Endothelial cell of umbilical vein (primary cell): Measurements from ENCODE around the gene MYO19. TPM values are rescaled to one million over a fixed set of nuclear protein-coding genes. Genes with fewer than 3 reads are reported as not detected.

Experiments
- BruUV-seq: library from RNA; stranded (reverse); fragments of 400-500 nt; replicated peaks from 2 replicates; lab custom pipeline; 2021; lab: Mats Ljungman, UMichigan
- CTCF ChIA-PET: fragments of 300-600, 350-600 bp; sonication (Branson Sonifier 250); formaldehyde crosslinking; loops from one replicate; lab custom pipeline; 2021; ENCODE audit warnings: antibody characterized with exemption, inconsistent platforms; lab: Charles Lee
- POLR2A ChIA-PET: fragments of 300-600, 350-600 bp; sonication (Branson Sonifier 250); formaldehyde crosslinking; loops from one replicate; lab custom pipeline; 2021; ENCODE audit warnings: antibody characterized with exemption, inconsistent platforms; lab: Charles Lee
- DNase-seq: peaks from one replicate; pipeline ENCODE4 v3.0.0-alpha.2; 2011; ENCODE audit warnings: low read depth, low spot score
- FAIRE-seq: peaks from 2 replicates; lab custom pipeline; 2011; peaks lifted over from hg19 to GRCh38; lab: Jason Lieb, UNC
- H2AFZ ChIP-seq: 2 replicates; pipeline ENCODE4 v1.6.0; 2012; ENCODE audit warnings: low read depth, low read length, control low read depth, inconsistent platforms
- H3K27ac ChIP-seq: 2 replicates; pipeline ENCODE4 v1.5.1; 2011; ENCODE audit warnings: low read depth, mild to moderate bottlenecking, control low read depth, low read length, moderate library complexity; ENCODE audit not compliant: insufficient read depth
- H3K27me3 ChIP-seq, 2 experiments: 2 replicates each; pipeline versions ENCODE4 v1.6.0 to v1.6.1; 2011; ENCODE audit warnings: low read length in 2 of 2, mixed read lengths in 1 of 2; ENCODE audit not compliant: control insufficient read depth in 2 of 2, insufficient read depth in 2 of 2
- H3K36me3 ChIP-seq, 2 experiments: 2 replicates in 1 of 2; 3 replicates in 1 of 2; pipeline ENCODE4 v1.5.1; 2011; ENCODE audit warnings: low read length in 2 of 2, mild to moderate bottlenecking in 1 of 2, moderate library complexity in 1 of 2; ENCODE audit not compliant: control insufficient read depth in 2 of 2, insufficient read depth in 2 of 2; ENCODE audit errors: extremely low read depth in 1 of 2
- H3K4me1 ChIP-seq: 3 replicates; pipeline ENCODE4 v1.5.1; 2011; ENCODE audit warnings: mild to moderate bottlenecking, low read length; ENCODE audit not compliant: control insufficient read depth, insufficient read depth; ENCODE audit errors: extremely low read depth
- H3K4me2 ChIP-seq: 2 replicates; pipeline ENCODE4 v1.6.1; 2011; ENCODE audit warnings: low read length, control low read depth, mixed read lengths; ENCODE audit not compliant: insufficient read depth
- H3K4me3 ChIP-seq, 3 experiments: fragments of 200-600 bp in 1 of 3; sonication (generic), shearing (Covaris generic) in 1 of 3; replicated peaks in 1 of 3; 2 replicates each; pipeline ENCODE4 v1.5.1; 2011 to 2016; ENCODE audit warnings: control low read depth in 3 of 3, low read length in 3 of 3, mild to moderate bottlenecking in 2 of 3, inconsistent platforms in 1 of 3, low read depth in 1 of 3, moderate library complexity in 1 of 3; ENCODE audit not compliant: insufficient read depth in 1 of 3
- H3K79me2 ChIP-seq: 2 replicates; pipeline ENCODE4 v1.6.0; 2012; ENCODE audit warnings: low read length, inconsistent platforms; ENCODE audit not compliant: control insufficient read depth, insufficient read depth
- H3K9ac ChIP-seq: replicated peaks from 2 replicates; pipeline ENCODE3; 2011; ENCODE audit warnings: low read length, control low read depth; ENCODE audit not compliant: insufficient read depth; ENCODE audit errors: extremely low read depth
- H3K9me1 ChIP-seq: replicated peaks from 3 replicates; pipeline ENCODE4 v1.6.0; 2011; ENCODE audit warnings: mild to moderate bottlenecking, low read length; ENCODE audit not compliant: control insufficient read depth, insufficient read depth; ENCODE audit errors: extremely low read depth
- H3K9me3 ChIP-seq: replicated peaks from 2 replicates; pipeline ENCODE4 v1.5.1; 2012; ENCODE audit warnings: low read length, inconsistent platforms; ENCODE audit not compliant: control insufficient read depth, insufficient read depth
- H4K20me1 ChIP-seq: replicated peaks from 2 replicates; pipeline ENCODE3; 2011; ENCODE audit warnings: mild to moderate bottlenecking, low read length; ENCODE audit not compliant: control insufficient read depth, insufficient read depth; ENCODE audit errors: extremely low read depth
- EZH2 ChIP-seq: IDR thresholded peaks from 2 replicates; pipeline ENCODE4 v1.6.1; 2012; ENCODE audit warnings: borderline replicate concordance, low read depth, mild to moderate bottlenecking, moderate library complexity, low read length, inconsistent platforms; ENCODE audit not compliant: severe bottlenecking
- FOS ChIP-seq: IDR thresholded peaks from 2 replicates; pipeline ENCODE4 v1.6.1; 2011; ENCODE audit warnings: mild to moderate bottlenecking, low read length, moderate library complexity, borderline replicate concordance; ENCODE audit not compliant: insufficient read depth
- GATA2 ChIP-seq: IDR thresholded peaks from 2 replicates; pipeline ENCODE4 v1.7.0; 2011; ENCODE audit warnings: low read depth, mild to moderate bottlenecking, moderate library complexity, mixed read lengths, low read length; ENCODE audit not compliant: insufficient read length, insufficient read depth
- JUN ChIP-seq: IDR thresholded peaks from 2 replicates; pipeline ENCODE4 v1.6.1; 2011; ENCODE audit warnings: borderline replicate concordance, low read depth; ENCODE audit not compliant: insufficient read length, insufficient read depth
- MYC ChIP-seq: IDR thresholded peaks from one replicate; pipeline ENCODE4 v1.6.1; 2011; ENCODE audit warnings: mild to moderate bottlenecking, low read depth, low read length
- POLR2A ChIP-seq: IDR thresholded peaks from 2 replicates; pipeline ENCODE4 v1.6.1; 2012; ENCODE audit warnings: low read depth, mild to moderate bottlenecking, control low read depth, low read length
- POLR2AphosphoS5 ChIP-seq: IDR thresholded peaks from 2 replicates; pipeline ENCODE4 v1.6.1; 2012; ENCODE audit warnings: low read depth, mild to moderate bottlenecking, control low read depth, low read length, moderate library complexity; ENCODE audit not compliant: insufficient read depth
- dilution Hi-C: fragments of 300-500 bp; cut with MboI; formaldehyde crosslinking; loops from one replicate; pipeline ENCODE4 v1.15.0; 2019; ENCODE audit warnings: low sequenced_read_pairs; ENCODE audit not compliant: extremely low pct_ligation_motif_present
- intact Hi-C: fragments of 100-400 bp; cut with micrococcal nuclease; formaldehyde crosslinking; loops from one replicate; pipeline ENCODE4 v1.10.0; 2022
- polyA plus RNA-seq, 4 experiments: library from polyadenylated mRNA; depleted of rRNA in 3 of 4; stranded (reverse) in 3 of 4; unstranded in 1 of 4; fragments of >200 nt; gene quantifications; 2 replicates each; pipeline versions ENCODE4 v1.2.1 to v1.2.3, GENCODE V29; 2011 to 2012; ENCODE audit warnings: missing spikeins in 1 of 4
- total RNA-seq: library from RNA; stranded (reverse); gene quantifications from 2 replicates; pipeline ENCODE4 v1.2.3, GENCODE V29; 2021
- TF ChIP-seq, protein P1 (sequence below), 2 donors: IDR thresholded peaks; 1 replicate in 1 of 2; 2 replicates in 1 of 2; pipeline ENCODE4 v1.5.1; 2011; ENCODE audit warnings: low read length in 2 of 2, mild to moderate bottlenecking in 2 of 2, moderate library complexity in 2 of 2, control low read depth in 1 of 2, inconsistent platforms in 1 of 2, low read depth in 1 of 2; ENCODE audit not compliant: insufficient read depth in 1 of 2; ENCODE audit errors: extremely low read depth in 1 of 2
- TF ChIP-seq, protein P2 (sequence below): IDR thresholded peaks from 2 replicates; pipeline ENCODE4 v1.6.1; 2011; ENCODE audit not compliant: insufficient read depth, insufficient read length

MYO19 gene
- total and polyA plus RNA-seq, 2 donors (not counting 3 experiments of a cell fraction or from before 2014, with no cell fraction given): 75.4 to 95.7 TPM

DNA sequence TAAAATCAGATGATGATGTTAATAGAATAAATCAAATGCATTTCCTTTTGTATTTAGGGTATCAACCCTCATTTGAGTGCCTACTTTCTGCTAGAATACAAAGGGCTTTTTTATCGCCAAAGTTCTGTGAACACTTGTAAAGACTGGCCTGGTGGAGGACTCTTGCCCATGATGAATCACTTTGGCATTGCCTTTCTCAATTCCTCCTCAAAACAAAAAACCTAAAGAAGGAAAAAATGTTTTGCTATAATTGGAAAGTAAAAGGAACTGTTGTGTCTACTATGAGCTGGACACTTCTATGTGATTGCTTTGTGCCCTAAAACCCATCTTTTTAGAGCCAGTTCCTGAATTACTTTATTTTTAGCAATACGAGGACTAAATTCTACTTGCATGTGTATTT lies 44.0 kb upstream of the MYO19 start:
- H3K27ac ChIP-seq: no peak overlapping the region
- intact Hi-C loops (loop anchor here (2.0 kb wide), 1 partner anchor 20 kb away; no protein-coding TSS in a partner anchor), dilution Hi-C loops (no loop called here)
- H3K9me3 ChIP-seq: no peaks in the 10 kb centered on the region
- FAIRE-seq (no peak), DNase-seq (no peak)
- peaks cover 18 to 21% of the 10 kb centered on the region in 2 experiments for H3K36me3 ChIP-seq
- no peaks in the 10 kb centered on the region for H3K27me3 ChIP-seq
- no peak overlapping the region for H3K4me3 ChIP-seq
- H3K9ac ChIP-seq: no peak overlapping the region
- ChIA-PET CTCF (no interaction called here), POLR2A (no interaction called here)
- H3K4me2 ChIP-seq: no peak overlapping the region
- peaks cover 34% of the 10 kb centered on the region for H3K79me2 ChIP-seq
- no peak overlapping the region for H2AFZ ChIP-seq
- no peaks in the 10 kb centered on the region for H3K4me1 ChIP-seq
- H3K9me1 ChIP-seq: no peaks in the 10 kb centered on the region
- no peaks in the 10 kb centered on the region for H4K20me1 ChIP-seq
- TF ChIP-seq EZH2 (no peak), MYC (no peak), JUN (no peak), POLR2A (no peak), GATA2 (no peak), FOS (no peak), POLR2AphosphoS5 (no peak)
- TF ChIP-seq, protein P1, sequence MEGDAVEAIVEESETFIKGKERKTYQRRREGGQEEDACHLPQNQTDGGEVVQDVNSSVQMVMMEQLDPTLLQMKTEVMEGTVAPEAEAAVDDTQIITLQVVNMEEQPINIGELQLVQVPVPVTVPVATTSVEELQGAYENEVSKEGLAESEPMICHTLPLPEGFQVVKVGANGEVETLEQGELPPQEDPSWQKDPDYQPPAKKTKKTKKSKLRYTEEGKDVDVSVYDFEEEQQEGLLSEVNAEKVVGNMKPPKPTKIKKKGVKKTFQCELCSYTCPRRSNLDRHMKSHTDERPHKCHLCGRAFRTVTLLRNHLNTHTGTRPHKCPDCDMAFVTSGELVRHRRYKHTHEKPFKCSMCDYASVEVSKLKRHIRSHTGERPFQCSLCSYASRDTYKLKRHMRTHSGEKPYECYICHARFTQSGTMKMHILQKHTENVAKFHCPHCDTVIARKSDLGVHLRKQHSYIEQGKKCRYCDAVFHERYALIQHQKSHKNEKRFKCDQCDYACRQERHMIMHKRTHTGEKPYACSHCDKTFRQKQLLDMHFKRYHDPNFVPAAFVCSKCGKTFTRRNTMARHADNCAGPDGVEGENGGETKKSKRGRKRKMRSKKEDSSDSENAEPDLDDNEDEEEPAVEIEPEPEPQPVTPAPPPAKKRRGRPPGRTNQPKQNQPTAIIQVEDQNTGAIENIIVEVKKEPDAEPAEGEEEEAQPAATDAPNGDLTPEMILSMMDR (IDR thresholded peaks at IDR 0.05; ENCODE audit: extremely low read depth in 1 of 2, insufficient read depth in 1 of 2, low read depth in 1 of 2, low read length in 2 of 2): no peak
- TF ChIP-seq, protein P2, sequence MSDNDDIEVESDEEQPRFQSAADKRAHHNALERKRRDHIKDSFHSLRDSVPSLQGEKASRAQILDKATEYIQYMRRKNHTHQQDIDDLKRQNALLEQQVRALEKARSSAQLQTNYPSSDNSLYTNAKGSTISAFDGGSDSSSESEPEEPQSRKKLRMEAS: no peak
- no TSS peak for BruUV-seq
